B cell (primary cell): Measurements from ENCODE around the gene SLC35E1. TPM values are rescaled to one million over a fixed set of nuclear protein-coding genes. Genes with fewer than 3 reads are reported as not detected.
A peak's percentile ranks its signal among the peaks of the same experiment; 100 is the strongest.

ENCODE experiments used
- ATAC-seq: fragments of 200-7000 bp; cut with Tn5 transposase; one replicate; pipeline ENCODE4 v1.10.0; 2021; ENCODE audit warnings: low read depth, mild to moderate bottlenecking, moderate number of reproducible peaks, moderate library complexity
- CTCF ChIA-PET: fragments of 350-600 bp; sonication (Branson Sonifier 250); formaldehyde crosslinking; loops from one replicate; lab custom pipeline; 2021; ENCODE audit warnings: antibody characterized with exemption, inconsistent platforms; lab: Charles Lee
- POLR2A ChIA-PET: fragments of 350-600 bp; sonication (Branson Sonifier 250); formaldehyde crosslinking; loops from one replicate; lab custom pipeline; 2021; ENCODE audit warnings: antibody characterized with exemption; lab: Charles Lee
- DNase-seq: peaks from one replicate; pipeline ENCODE4 v3.0.0; 2013
- H2AFZ ChIP-seq: 2 replicates; pipeline ENCODE4 v1.6.1; 2012; ENCODE audit warnings: mild to moderate bottlenecking, low read depth, low read length; ENCODE audit not compliant: insufficient read depth, poor library complexity, severe bottlenecking
- H3K27ac ChIP-seq, 2 donors: 1 replicate in 1 of 2; 2 replicates in 1 of 2; pipeline ENCODE4 v1.5.1; 2012 to 2013; ENCODE audit warnings: low read length in 2 of 2, mild to moderate bottlenecking in 2 of 2, moderate library complexity in 1 of 2
- H3K27me3 ChIP-seq, 4 experiments: fragments of 200-600 bp in 1 of 4; sonication (generic) in 1 of 4; replicated peaks in 1 of 4; 1 replicate in 2 of 4; 2 replicates in 2 of 4; pipeline versions ENCODE4 v1.6.1 to v1.7.0; 2013 to 2016; ENCODE audit warnings: low read length in 3 of 4, mild to moderate bottlenecking in 2 of 4, mixed read lengths in 1 of 4, moderate library complexity in 1 of 4; ENCODE audit not compliant: insufficient read depth in 4 of 4, control insufficient read depth in 3 of 4; ENCODE audit errors: control extremely low read depth in 1 of 4
- H3K36me3 ChIP-seq, 2 experiments: replicated peaks in 1 of 2; 1 replicate in 1 of 2; 2 replicates in 1 of 2; pipeline versions ENCODE4 v1.6.1 to v1.7.1; 2013; ENCODE audit warnings: low read length in 1 of 2; ENCODE audit not compliant: insufficient read depth in 2 of 2, control insufficient read depth in 1 of 2; ENCODE audit errors: control extremely low read depth in 1 of 2, extremely low read depth in 1 of 2
- H3K4me1 ChIP-seq, 2 donors: fragments of 200-600 bp in 1 of 2; sonication (generic) in 1 of 2; 1 replicate in 1 of 2; 2 replicates in 1 of 2; pipeline versions ENCODE4 v1.5.1 to v1.6.1; 2013 to 2017; ENCODE audit warnings: low read length in 2 of 2; ENCODE audit not compliant: control insufficient read depth in 2 of 2, insufficient read depth in 2 of 2
- H3K4me2 ChIP-seq: replicated peaks from 2 replicates; pipeline ENCODE3; 2012; ENCODE audit warnings: mild to moderate bottlenecking, low read depth, low read length; ENCODE audit not compliant: poor library complexity, severe bottlenecking
- H3K4me3 ChIP-seq, 5 experiments: fragments of 200-600 bp in 1 of 5; sonication (generic) in 1 of 5; 1 replicate in 3 of 5; 2 replicates in 2 of 5; pipeline versions ENCODE4 v1.5.1 to v1.7.0; 2011 to 2016; ENCODE audit warnings: low read length in 4 of 5, mild to moderate bottlenecking in 4 of 5, low read depth in 2 of 5, control low read depth in 1 of 5, moderate library complexity in 1 of 5; ENCODE audit not compliant: insufficient read depth in 1 of 5; ENCODE audit errors: control extremely low read depth in 1 of 5, extremely low read depth in 1 of 5
- H3K79me2 ChIP-seq: fragments of 200-600 bp; sonication (generic); one replicate; pipeline ENCODE4 v1.6.0; 2016; ENCODE audit warnings: low read length; ENCODE audit not compliant: control insufficient read depth, insufficient read depth
- H3K9ac ChIP-seq: fragments of 200-600 bp; sonication (generic); 2 replicates; pipeline ENCODE4 v1.6.1; 2017; ENCODE audit warnings: mild to moderate bottlenecking, low read length, moderate library complexity
- H3K9me3 ChIP-seq, 3 donors: one replicate each; pipeline versions ENCODE4 v1.6.1 to v1.7.1; 2013; ENCODE audit warnings: low read length in 2 of 3; ENCODE audit not compliant: control insufficient read depth in 2 of 3, insufficient read depth in 1 of 3; ENCODE audit errors: control extremely low read depth in 1 of 3
- H4K20me1 ChIP-seq: 2 replicates; pipeline ENCODE4 v1.6.0; 2012; ENCODE audit warnings: mild to moderate bottlenecking, low read length; ENCODE audit not compliant: insufficient read depth, control insufficient read depth, poor library complexity, severe bottlenecking
- H3K27ac Mint-ChIP-seq: one replicate; pipeline ENCODE4 v1.8.0; 2021; ENCODE audit warnings: mixed read lengths
- H3K27me3 Mint-ChIP-seq: one replicate; pipeline ENCODE4 v1.8.0; 2021; ENCODE audit warnings: mixed read lengths
- H3K4me1 Mint-ChIP-seq: one replicate; pipeline ENCODE4 v1.8.0; 2021; ENCODE audit warnings: mixed read lengths
- H3K4me3 Mint-ChIP-seq: one replicate; pipeline ENCODE4 v1.8.0; 2021; ENCODE audit warnings: mixed read lengths
- H3K9me3 Mint-ChIP-seq: one replicate; pipeline ENCODE4 v1.8.0; 2022; ENCODE audit warnings: mixed read lengths; ENCODE audit not compliant: insufficient read depth
- EZH2 ChIP-seq: IDR thresholded peaks from 2 replicates; pipeline ENCODE4 v1.6.1; 2012; ENCODE audit warnings: borderline replicate concordance, low read depth, mild to moderate bottlenecking, moderate library complexity, low read length; ENCODE audit not compliant: insufficient read depth, poor library complexity, severe bottlenecking
- WGBS: methylation state at CpG from one replicate; pipeline ENCODE4 v1.1.5; 2013; ENCODE audit warnings: missing lambda C conversion rate; ENCODE audit not compliant: insufficient coverage; 5-methylcytosine and 5-hydroxymethylcytosine counted together
- intact Hi-C: fragments of 100-400 bp; cut with micrococcal nuclease; formaldehyde crosslinking; loops from one replicate; pipeline ENCODE4 v1.10.0; 2022
- polyA plus RNA-seq: library from polyadenylated mRNA; depleted of rRNA; stranded (reverse); fragments of >200 nt; gene quantifications from 2 replicates; pipeline ENCODE4 v1.2.3, GENCODE V29; 2012
- total RNA-seq, 2 donors: library from RNA; stranded (reverse); fragments of 120-200 nt in 1 of 2; gene quantifications; 1 replicate in 1 of 2; 2 replicates in 1 of 2; pipeline versions ENCODE4 v1.2.3 to v1.2.4, GENCODE V29; 2013 to 2022
- TF ChIP-seq, protein P1 (sequence below): fragments of 200-600 bp; IDR thresholded peaks from one replicate; pipeline ENCODE4 v1.8.0; 2022; ENCODE audit warnings: antibody characterized with exemption, mild to moderate bottlenecking

Gene SLC35E1
- total and polyA plus RNA-seq, 2 donors (not counting 1 experiment from before 2014, with no cell fraction given): 23.4 to 46.8 TPM

DNA sequence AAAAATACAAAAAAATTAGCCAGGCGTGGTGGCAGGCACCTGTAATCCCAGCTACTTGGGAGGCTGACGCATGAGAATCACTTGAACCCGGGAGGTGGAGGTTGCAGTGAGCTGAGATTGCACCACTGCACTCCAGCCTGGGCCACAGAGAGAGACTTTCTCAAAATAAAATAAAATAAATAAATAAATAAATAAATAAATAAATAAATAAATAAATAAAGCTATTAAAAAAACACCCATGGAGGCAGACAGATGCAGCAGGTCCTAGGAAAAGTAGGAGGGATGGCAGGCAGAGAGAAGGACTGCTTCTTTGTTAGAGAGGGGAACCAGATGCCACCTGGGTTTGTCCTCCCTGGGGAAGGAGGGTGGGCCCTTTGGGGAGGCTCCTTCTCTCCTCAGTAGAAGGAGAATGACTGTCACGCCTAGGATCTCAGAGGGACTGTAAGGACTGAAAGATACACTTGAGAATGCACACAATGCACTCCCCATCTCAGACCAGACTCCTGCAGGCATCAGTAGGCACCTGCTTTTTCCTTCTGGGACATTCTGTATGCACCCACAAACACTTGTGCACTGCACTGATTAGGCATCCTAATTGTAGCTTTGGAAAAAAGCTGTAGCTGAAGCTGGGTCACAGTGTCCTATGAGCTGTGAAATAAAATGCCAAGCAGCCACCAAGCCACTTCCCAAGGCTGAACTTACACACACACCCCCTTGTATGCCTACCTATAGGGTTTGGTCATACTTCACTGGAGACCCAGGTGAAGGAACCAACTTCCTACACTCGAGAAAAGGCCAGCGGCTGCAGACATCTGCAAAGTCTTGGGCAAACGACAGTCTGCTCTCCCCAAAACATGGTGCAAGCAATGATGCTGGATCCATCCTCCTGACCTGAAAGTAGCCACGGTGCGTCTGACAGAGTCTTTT lies 18.9 kb upstream of the SLC35E1 start:
- DNase-seq (no peak), ATAC-seq (no peak)
- Histone ChIP-seq H3K4me1 (peaks cover 81 to 96% of the 10 kb centered on the region in 2 donors), H4K20me1 (peaks cover 64% of the 10 kb centered on the region), H3K27me3 (no peaks in the 10 kb centered on the region), H2AFZ (no peak overlapping the region), H3K27ac (no peak overlapping the region), H3K9me3 (no peaks in the 10 kb centered on the region), H3K4me2 (peak overlapping the region; percentile 46), H3K36me3 (peaks cover 0 to 4% of the 10 kb centered on the region in 2 experiments), H3K9ac (no peak overlapping the region), H3K79me2 (peaks cover 85% of the 10 kb centered on the region), H3K4me3 (no peak overlapping the region)
- H3K4me1 Mint-ChIP-seq: peaks cover 98% of the 10 kb centered on the region
- no peaks in the 10 kb centered on the region for H3K9me3 Mint-ChIP-seq
- H3K27ac Mint-ChIP-seq: peak overlapping the region; percentile 65
- H3K4me3 Mint-ChIP-seq: peak overlapping the region; percentile 71
- WGBS: 50% methylated on average over 5 of the region's 9 CpGs
- ChIA-PET CTCF (no interaction called here), POLR2A (interaction anchor here (1.7 kb wide), 1 partner anchor 13 kb away, joined by 4 read pairs; no protein-coding TSS in a partner anchor)
- TF ChIP-seq, protein P1, sequence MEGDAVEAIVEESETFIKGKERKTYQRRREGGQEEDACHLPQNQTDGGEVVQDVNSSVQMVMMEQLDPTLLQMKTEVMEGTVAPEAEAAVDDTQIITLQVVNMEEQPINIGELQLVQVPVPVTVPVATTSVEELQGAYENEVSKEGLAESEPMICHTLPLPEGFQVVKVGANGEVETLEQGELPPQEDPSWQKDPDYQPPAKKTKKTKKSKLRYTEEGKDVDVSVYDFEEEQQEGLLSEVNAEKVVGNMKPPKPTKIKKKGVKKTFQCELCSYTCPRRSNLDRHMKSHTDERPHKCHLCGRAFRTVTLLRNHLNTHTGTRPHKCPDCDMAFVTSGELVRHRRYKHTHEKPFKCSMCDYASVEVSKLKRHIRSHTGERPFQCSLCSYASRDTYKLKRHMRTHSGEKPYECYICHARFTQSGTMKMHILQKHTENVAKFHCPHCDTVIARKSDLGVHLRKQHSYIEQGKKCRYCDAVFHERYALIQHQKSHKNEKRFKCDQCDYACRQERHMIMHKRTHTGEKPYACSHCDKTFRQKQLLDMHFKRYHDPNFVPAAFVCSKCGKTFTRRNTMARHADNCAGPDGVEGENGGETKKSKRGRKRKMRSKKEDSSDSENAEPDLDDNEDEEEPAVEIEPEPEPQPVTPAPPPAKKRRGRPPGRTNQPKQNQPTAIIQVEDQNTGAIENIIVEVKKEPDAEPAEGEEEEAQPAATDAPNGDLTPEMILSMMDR: no peak
- no peak for TF ChIP-seq EZH2
- intact Hi-C loops: no loop called here
- H3K27me3 Mint-ChIP-seq: no peaks in the 10 kb centered on the region

GRCh38 chr19:16589917-16590316 lies 17.7 kb upstream of the SLC35E1 start:
- WGBS: 62% methylated on average over 2 of the region's 3 CpGs
- peaks cover 85% of the 10 kb centered on the region for H3K79me2 ChIP-seq
- CTCF ChIA-PET: interaction anchor here (0.7 to 1.3 kb wide), 3 partner anchors 33 to 126 kb away, joined by 3 read pairs; no protein-coding TSS in a partner anchor

More at GRCh38 chr19:16589917-16590316, 17.7 kb upstream of the SLC35E1 start:
- peaks cover 53% of the 10 kb centered on the region for H4K20me1 ChIP-seq
- DNase-seq (no peak), ATAC-seq (no peak)
- POLR2A ChIA-PET: no interaction called here
- no peak overlapping the region for H3K4me2 ChIP-seq
- H3K9me3 ChIP-seq: no peaks in the 10 kb centered on the region
- H2AFZ ChIP-seq: no peak overlapping the region
- H3K27ac Mint-ChIP-seq: peak overlapping the region; percentile 15
- H3K4me1 ChIP-seq: peaks cover 85 to 99% of the 10 kb centered on the region in 2 donors
- H3K9ac ChIP-seq: no peak overlapping the region
- peaks cover 0 to 4% of the 10 kb centered on the region in 2 experiments for H3K36me3 ChIP-seq
- H3K27me3 Mint-ChIP-seq: no peaks in the 10 kb centered on the region
- intact Hi-C loops: loop anchor here (5.0 to 10.0 kb wide), 5 partner anchors 223 to 717 kb away; partner anchors contain the start of genes DDA1, HSH2D, MRPL34 and RAB8A
- no peaks in the 10 kb centered on the region for H3K9me3 Mint-ChIP-seq
- TF ChIP-seq EZH2: no peak
- TF ChIP-seq, protein P1: no peak
- no peak overlapping the region for H3K4me3 ChIP-seq
- no peaks in the 10 kb centered on the region for H3K27me3 ChIP-seq
- peaks cover 94% of the 10 kb centered on the region for H3K4me1 Mint-ChIP-seq
- no peak overlapping the region for H3K27ac ChIP-seq
- peak overlapping the region; percentile 97 for H3K4me3 Mint-ChIP-seq
